DMS53 treated with DMSO at 0.1 percent for 48 hours (cell line): ENCODE measurements around the gene FTO.

Experiments used
- DNase-seq: peaks from one replicate; lab custom pipeline; 2025; ENCODE audit not compliant: unreplicated experiment; lab: John Stamatoyannopoulos, UW

FTO gene

GRCh38 chr16:54143934-54144571 is 440.1 kb downstream of the FTO start:
- no peak for DNase-seq

- no peak for DNase-seq
Measured at GRCh38 chr16:54144572-54144947, 440.6 kb downstream of the FTO start.

GRCh38 chr16:54145881-54146280 is 441.9 kb downstream of the FTO start:
- DNase-seq, result no peak

- no peak for DNase-seq
Measured at GRCh38 chr16:54148974-54149373, 445.0 kb downstream of the FTO start.

GRCh38 chr16:54150861-54151260 is 446.9 kb downstream of the FTO start:
- DNase-seq, result no peak

- no peak for DNase-seq
Measured at GRCh38 chr16:54152362-54153239, 448.6 kb downstream of the FTO start.

GRCh38 chr16:54153240-54153934 is 449.4 kb downstream of the FTO start:
- DNase-seq, result no peak

GRCh38 chr16:54156349-54156748 is 452.4 kb downstream of the FTO start:
- DNase-seq, result no peak

GRCh38 chr16:54158986-54159385 is 455.0 kb downstream of the FTO start:
- DNase-seq, result no peak

GRCh38 chr16:54159490-54160080 is 455.6 kb downstream of the FTO start:
- DNase-seq, result no peak

- DNase-seq, result no peak
Measured at GRCh38 chr16:54160252-54160860, 456.4 kb downstream of the FTO start.

- DNase-seq, result no peak
Measured at GRCh38 chr16:54160939-54161897, 457.3 kb downstream of the FTO start.

GRCh38 chr16:54163197-54163843 is 459.4 kb downstream of the FTO start:
- no peak for DNase-seq

GRCh38 chr16:54164789-54165173 is 460.8 kb downstream of the FTO start:
- no peak for DNase-seq

GRCh38 chr16:54165174-54165911 is 461.4 kb downstream of the FTO start:
- no peak for DNase-seq

GRCh38 chr16:54165912-54166865 is 462.2 kb downstream of the FTO start:
- DNase-seq, result no peak

- DNase-seq, result no peak
Measured at GRCh38 chr16:54169112-54169511, 465.2 kb downstream of the FTO start.
